ENCODE data around the gene CACNB2.
"Not testable (repeated sequence)": the region's sequence is repeated elsewhere in the genome, so short reads cannot be mapped to it uniquely, and the experiment has no call there.

The CACNB2 gene

GRCh38 chr10:18570386-18570785, 430.2 kb downstream of the CACNB2 start:
- not testable (repeated sequence) for DNase-seq (ENCODE audit: low spot score)

GRCh38 chr10:18571076-18571475, 430.9 kb downstream of the CACNB2 start:
- DNase-seq (ENCODE audit: low spot score) = no peak

GRCh38 chr10:18571780-18572179, 431.6 kb downstream of the CACNB2 start:
- no peak for DNase-seq (ENCODE audit: low spot score)

GRCh38 chr10:18572959-18573561, 432.8 kb downstream of the CACNB2 start:
- no peak for DNase-seq (ENCODE audit: low spot score)

- DNase-seq (ENCODE audit: low spot score) = no peak
These were observed 436.4 kb downstream of the CACNB2 start for GRCh38 chr10:18576586-18576985.

- peak; percentile 5 for DNase-seq (ENCODE audit: low spot score)
These were observed 437.8 kb downstream of the CACNB2 start for GRCh38 chr10:18577823-18578685.

- DNase-seq (ENCODE audit: low spot score) = peak; percentile 21
These were observed 442.6 kb downstream of the CACNB2 start for GRCh38 chr10:18582803-18583202.

- DNase-seq (ENCODE audit: low spot score) = no peak
These were observed 443.5 kb downstream of the CACNB2 start for GRCh38 chr10:18583575-18584270.

GRCh38 chr10:18586637-18587036, 446.4 kb downstream of the CACNB2 start:
- not testable (repeated sequence) for DNase-seq (ENCODE audit: low spot score)

- DNase-seq (ENCODE audit: low spot score) = not testable (repeated sequence)
These were observed 450.9 kb downstream of the CACNB2 start for GRCh38 chr10:18591141-18591540.

Measured in activated CD4-positive, alpha-beta T cell treated with anti-CD3 and anti-CD28 coated beads, Interleukin-2, Interleukin-4, amounts not matched to agents 100 ng/mL and 50 ng/mL, durations not matched to agents 16 hours and 8 hours (primary cell).